Measurements from ENCODE around the gene XRCC6.
"Not testable (repeated sequence)": the region's sequence is repeated elsewhere in the genome, so short reads cannot be mapped to it uniquely, and the experiment has no call there.

XRCC6 gene

DNA sequence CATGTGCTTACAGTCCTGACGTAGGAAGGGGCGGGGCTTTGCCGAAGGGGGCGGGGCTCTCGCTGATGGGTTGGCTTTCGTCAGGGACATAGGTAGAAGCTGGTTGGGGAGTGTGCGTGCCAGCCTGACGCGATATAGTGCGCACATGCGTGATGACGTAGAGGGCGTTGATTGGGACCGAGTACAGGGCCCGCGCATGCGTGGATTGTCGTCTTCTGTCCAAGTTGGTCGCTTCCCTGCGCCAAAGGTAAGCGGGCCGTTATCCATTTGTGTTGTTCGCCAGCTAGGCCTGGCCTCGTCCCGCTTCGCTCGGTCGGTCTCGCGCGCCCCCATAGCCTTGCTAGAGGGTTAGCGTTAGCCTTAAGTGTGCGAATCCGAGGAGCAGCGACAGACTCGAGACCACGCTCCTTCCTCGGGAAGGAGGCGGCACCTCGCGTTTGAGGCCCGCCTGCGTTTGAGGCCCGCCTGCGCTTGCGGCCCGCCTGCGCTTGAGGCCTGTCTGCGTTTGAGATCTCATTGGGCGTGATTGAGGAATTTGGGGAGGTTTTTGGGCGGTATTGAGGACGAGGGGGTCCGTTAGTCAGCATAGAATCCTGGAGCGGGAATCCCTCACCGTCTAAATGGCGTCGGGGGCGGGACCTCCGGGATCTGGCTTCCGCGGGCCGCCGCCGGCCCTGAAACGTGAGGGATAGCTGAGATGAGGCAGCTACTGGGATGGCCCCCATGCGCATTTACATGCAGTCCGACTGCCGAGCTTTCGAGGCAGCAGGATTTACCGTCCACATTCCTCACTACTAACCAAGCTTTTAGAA, at the start of gene XRCC6:
Gene XRCC6 (plus strand): TSS at position 197 of the 812 bp plus-strand sequence. CDS start 710 bp downstream, outside the sequence.
- peak; percentile 99 to 100 (median 100) for DNase-seq (ENCODE audit: low read depth in 3 of 3)

DNA sequence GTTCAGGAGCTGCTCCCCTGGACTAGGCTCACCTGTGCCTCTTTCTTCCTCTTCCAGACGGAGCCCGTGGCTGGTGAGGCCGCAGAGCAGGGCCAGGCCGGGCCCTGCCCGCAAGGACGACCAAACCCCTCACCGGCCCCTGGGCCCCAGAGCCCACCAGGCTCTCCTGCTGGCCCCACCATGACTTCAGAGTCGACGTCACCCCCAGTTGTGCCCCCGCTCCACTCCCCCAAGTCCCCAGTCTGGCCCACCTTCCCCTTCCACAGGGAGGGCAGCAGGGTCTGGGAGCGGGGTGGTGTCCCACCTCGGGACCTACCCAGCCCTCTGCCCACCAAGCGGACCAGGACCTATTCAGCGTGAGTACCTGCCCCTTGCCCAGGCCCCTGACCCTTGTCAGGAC, 49.3 kb upstream of the XRCC6 start:
- DNase-seq (ENCODE audit: low read depth in 3 of 3), result no peak

DNA sequence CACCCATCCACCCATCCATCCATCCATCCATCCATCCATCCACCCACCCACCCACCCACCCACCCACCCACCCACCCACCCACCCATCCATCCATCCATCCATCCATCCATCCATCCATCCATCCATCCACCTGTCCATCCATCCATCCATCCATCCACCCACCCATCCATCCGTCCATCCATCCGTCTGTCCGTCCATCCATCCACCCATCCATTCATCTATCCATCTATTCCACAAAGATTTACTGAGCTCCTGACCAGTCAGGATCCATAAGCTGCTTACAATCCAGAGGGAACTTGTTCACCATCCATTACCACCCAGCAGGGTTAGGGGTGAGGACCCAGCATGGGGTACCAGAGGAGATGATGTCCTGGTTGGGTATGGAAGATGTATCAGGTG, 48.8 kb upstream of the XRCC6 start:
- DNase-seq (ENCODE audit: low read depth in 3 of 3), result not testable (repeated sequence)

DNA sequence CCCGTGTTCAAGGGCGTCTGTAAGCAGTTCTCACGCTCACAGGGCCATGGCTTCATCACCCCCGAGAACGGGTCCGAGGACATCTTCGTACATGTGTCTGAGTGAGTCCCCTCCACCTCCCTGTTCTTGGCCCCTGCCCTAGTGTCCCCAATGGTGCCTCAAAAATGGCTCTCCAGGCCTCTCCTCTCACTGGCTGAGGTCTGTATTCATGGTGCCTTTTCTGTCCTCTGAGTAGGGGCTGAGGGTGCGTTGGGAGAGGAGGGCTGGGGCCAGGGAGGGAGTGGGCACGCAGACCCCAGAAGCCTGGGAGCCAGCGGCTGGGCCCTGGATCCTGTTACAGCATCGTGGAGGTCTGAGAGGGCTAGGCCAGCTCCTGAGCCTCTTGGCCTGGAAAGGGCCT, 47.4 kb upstream of the XRCC6 start:
- DNase-seq (ENCODE audit: low read depth in 3 of 3), result no peak

DNA sequence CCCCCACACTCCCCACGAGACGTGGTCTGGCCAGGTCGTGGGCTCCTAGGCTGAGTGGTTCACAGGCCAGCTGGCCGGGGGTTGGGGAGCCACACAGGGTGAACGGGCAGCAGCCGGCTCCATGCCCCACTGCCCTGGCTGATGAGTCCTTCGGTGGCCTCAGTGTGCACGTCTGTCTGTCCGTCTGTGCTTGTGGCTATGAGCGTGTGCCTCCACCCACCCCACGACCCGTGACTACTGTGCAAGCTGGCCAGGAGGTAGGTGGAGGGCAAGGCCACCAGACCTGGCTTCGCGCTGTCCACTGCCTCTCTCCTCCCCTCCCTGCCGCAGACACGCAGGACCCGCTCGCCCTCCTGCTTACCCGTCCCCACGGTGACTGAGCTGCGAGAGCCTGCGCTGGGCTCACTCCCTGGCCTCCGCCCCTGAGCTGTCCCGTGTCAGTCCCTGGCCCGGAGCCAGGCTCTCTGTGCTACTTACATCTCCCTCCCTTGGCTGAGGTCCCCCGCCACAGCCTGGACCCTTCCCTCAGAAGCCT, 46.2 kb upstream of the XRCC6 start:
- DNase-seq (ENCODE audit: low read depth in 3 of 3), result no peak

DNA sequence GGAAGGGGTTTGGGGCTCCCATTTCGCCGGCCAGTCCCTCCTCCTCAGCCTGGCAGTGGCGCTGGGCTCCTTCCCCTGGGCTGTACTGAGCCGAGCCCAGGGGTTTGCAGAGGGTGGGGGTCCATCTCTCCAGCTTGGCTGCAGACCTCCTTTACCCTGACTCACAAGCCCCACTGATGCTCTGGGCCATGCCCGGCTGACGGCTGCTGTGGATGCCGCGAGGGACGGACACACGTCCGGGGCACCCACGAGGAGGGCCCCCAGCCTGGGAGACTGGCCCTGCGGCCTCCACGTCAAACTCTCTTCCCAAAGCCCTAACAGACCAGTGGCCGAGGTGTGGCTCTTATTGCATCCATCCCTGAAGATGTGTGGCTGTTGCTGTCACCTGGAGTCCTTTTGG, 45.6 kb upstream of the XRCC6 start:
- DNase-seq (ENCODE audit: low read depth in 3 of 3), result no peak

DNA sequence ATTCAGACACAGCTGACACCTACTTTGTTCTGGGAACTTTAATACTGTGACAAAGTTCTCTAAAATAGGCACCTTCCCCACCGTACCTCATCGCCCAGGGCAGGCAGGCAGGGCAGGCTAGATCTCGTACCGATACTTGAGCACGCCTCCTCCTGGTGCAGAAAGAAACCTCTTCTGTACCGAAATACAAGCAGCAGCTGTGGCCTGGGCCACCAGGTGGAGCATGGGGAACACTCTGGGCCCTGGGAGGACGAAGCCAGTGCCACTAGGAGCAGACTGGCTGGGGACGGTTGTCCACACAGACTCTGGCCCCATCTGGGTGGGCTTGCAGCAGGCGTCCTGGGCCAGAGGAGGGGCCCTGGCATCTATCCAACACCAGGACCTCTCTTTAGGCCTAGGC, 44.2 kb upstream of the XRCC6 start:
- DNase-seq (ENCODE audit: low read depth in 3 of 3), result no peak

DNA sequence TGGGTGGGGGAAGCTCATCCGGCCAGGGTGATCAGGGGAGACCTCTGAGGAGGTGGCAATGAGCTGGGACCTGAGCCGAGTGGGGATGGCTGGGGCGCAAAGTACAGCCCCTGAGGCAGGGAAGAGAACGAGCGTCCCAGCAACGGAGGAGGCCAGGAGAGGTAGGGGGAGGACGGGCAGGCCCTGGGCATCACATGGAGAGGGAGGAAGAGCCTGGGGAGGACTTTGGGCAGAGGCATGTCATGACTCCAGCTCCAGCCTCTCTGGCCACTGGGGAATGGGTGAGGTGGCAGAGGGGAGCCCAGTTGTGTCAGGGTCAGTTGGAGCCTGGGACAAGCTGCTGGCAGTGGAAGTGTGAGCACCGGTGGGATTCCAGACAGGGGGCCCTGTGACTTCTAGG, 43.0 kb upstream of the XRCC6 start:
- DNase-seq (ENCODE audit: low read depth in 3 of 3), result no peak

DNA sequence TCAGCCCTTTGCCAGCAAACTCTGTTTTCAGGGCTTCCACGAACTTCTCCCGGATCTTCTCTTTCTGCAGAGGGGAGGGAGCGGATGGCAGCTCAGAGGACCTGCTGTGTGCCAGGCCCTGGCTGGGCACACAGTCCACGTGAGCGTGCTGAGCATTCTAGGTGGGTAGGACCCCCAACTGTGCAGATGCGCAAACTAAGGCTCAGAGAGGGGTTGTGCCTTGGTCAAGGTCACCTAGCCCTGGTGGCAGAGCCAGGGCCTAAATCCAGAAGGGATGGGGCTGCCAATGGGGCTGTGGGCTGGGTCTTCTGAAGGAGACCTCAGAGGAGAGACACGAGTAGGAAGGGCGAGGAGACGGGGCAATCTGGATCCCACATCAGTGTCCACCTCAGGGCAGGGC, 42.3 kb upstream of the XRCC6 start:
- no peak for DNase-seq (ENCODE audit: low read depth in 3 of 3)

DNA sequence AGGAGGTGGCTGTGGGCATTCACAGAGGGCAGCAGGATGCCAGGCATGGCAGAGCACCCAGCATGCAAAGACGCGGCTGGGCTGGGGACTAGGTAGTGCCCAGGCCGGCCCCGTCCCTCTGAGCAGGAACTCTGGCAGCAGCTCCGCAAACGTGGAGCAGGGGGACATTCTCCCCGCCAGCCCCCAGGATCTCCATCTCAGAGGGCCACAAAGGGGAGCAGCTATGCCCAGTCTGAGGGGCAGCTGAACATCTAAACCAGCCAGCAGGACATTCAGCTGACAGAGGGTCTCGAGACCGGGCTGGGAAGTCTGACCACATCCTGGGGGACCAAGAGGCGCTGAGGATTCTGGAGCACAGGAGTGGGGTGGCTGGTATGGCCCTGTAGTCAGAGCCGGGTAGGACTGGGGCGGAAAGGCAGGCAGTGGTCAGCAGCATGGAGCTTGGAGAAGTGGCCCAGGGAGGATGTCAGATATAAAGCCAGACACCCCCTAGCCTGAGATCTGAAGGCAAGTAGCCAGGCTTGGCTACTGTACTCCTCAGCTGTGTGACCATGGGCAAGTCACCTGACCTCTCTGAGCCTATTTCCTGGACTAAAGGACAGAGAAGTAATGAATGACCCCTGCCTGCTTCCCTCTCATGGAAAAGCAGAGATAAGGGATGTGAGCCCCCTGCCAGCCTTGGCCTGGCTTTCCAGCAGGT, 41.6 kb upstream of the XRCC6 start:
- DNase-seq (ENCODE audit: low read depth in 3 of 3), result no peak

DNA sequence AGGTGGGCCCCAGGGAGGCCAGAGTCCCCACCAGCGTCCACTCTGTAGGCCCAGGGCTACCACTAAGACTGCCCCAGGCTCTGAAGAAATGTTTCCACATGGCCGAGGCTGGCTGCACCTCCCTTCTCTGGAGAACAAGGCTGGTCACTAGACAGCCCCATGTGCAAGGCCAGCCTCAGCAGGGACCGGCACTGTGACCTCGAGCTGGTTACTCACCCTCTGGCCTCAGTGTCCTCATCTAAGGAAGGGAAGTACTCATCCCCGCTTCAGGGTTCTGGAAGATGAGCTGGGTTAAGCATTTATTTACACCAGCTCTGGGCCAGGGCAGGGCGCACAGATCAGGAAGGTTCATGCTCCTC, 41.1 kb upstream of the XRCC6 start:
- DNase-seq (ENCODE audit: low read depth in 3 of 3), result no peak

DNA sequence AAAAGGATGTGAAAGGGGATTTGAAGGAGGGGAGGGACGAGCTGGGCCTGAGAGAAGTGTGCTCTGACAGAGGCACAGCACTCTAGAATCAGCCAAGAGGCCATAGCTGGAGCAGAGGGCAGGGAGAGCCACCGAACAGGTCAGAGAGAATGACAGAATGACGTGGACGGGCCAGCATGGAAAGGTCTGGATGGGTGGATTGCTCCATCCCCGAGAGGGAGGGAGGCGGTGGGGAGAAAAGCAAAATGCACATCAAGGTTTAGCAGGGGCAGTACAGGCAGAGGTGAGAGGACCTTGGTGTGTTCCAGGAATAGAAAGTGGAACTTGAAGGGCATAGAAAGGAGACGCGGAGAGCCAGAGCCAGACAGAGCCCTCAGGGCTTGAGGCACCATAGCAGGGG, 38.4 kb upstream of the XRCC6 start:
- DNase-seq (ENCODE audit: low read depth in 3 of 3), result no peak

DNA sequence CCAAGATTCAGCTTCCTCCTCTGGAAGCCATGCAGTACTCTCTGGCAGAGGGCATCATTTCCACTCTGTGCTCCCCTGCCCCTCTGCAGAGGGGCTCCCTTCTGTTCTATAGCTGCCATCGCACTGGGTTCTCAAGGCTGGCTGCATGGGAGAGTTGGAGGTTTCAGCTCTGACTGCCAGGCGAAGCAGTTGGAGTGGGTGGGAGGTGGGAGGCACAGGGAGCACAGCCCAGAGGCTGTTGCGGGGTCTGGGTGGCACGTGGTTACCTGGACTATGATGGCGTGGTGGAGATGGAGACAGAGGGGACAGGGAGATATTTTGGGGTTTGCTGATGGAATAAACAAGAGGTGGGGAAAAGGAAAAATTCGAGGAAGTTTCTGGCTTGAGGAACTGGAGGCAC, 36.2 kb upstream of the XRCC6 start:
- no peak for DNase-seq (ENCODE audit: low read depth in 3 of 3)

DNA sequence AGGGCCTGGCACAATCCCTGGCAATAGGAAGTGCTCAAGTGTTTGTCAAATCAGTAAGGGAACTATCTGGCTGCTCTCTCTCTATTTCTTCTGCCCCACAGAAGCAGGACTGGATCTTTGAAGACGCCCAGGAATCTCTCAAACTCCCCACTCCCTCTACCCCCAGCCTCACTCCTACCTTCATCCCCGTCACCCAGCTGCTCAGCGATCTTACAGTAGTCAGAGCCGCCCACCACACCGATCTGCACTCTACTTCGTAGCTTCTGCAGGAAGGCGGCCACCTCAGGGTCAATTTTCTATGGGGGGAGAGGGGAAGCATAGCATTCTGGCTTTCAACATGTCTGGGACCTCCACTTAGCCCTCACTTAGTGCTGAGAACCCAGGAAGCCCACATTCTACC, 35.2 kb upstream of the XRCC6 start:
- DNase-seq (ENCODE audit: low read depth in 3 of 3), result no peak

DNA sequence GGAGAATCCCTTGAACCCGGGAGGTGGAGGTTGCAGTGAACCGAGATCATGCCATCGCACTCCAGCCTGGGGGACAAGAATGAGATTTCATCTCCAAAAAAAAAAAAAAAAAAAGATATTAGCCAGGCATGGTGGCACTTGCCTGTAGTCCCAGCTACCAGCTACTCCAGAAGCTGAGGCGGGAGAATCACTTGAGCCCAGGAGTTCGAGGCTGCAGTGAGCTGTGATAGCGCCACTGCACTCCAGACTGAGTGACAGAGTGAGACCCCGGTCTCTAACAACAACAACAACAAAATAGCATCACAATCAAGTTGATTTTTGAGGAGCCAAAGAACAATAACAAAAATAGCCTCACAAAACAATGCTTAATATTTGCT, 33.8 kb upstream of the XRCC6 start:
- no peak for DNase-seq (ENCODE audit: low read depth in 3 of 3)

DNA sequence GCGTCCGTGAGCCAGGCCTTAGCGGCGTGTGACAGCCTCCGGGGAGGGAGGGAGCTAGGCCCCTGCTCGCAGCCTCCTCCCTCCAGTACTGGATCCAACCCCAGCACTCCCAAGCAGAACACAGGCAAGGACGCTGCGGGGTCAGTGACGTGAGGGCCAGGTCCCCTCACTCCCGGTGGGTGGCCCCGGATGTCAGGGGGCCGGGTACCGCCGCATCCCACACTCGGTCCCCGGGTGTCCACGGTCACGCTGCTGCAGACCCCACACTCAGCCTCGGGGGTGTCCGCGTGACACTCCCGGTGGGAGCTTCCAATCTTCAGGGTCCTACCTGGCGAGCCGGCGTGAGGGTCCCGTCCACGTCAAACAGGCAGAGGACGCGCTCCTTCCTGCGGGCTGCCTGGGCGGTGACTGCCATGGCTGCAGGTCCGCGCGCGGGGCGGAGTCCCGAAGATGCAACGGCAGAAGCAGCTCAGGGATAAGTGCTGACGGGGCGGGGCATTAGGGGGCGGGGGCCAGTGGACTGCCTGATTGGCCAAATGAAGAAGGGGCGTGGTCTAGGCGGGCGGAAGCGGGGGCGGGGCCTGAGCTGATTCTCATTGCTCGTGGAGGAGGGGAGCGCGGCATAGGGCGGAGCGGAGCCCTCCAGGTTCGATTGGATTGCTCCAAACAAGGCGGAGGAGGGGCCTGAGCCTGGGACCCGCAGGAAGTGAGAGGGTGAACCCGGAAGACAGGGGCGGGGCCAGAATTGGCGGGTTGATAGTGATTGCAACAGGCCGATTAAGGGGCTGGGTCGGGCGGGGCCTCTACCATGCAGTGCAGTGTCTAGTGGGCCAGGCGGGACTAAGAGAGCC, 31.5 kb upstream of the XRCC6 start, which contains the start of gene PMM1:
Gene PMM1 (minus strand): TSS at position 450 of the 851 bp plus-strand sequence. CDS start 35 bp downstream, at position 415.
- peak; percentile 100 for DNase-seq (ENCODE audit: low read depth in 3 of 3)

DNA sequence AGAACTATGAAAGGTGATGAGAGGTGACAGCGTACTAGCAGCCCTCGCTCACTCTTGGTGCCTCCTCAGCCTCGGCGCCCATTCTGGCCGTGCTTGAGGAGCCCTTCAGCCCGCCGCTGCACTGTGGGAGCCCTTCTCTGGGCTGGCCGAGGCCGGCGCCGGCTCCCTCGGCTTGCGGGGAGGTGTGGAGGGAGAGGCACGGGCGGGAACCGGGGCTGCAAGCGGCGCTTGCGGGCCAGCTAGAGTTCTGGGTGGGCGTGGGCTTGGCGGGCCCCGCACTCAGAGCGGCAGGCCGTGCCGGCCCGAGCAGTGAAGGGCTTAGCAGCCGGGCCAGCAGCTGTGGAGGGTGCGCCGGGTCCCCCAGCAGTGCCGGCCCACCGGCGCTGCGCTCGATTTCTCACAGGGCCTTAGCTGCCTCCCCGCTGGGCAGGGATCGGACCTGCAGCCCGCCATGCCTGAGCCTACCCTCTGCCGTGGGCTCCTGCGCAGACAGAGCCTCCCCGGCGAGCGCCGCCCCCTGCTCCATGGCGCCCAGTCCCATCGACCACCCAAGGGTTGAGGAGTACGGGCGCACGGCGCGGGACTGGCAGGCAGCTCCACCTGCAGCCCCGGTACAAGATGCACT, 27.6 kb upstream of the XRCC6 start:
- DNase-seq (ENCODE audit: low read depth in 3 of 3), result not testable (repeated sequence)

DNA sequence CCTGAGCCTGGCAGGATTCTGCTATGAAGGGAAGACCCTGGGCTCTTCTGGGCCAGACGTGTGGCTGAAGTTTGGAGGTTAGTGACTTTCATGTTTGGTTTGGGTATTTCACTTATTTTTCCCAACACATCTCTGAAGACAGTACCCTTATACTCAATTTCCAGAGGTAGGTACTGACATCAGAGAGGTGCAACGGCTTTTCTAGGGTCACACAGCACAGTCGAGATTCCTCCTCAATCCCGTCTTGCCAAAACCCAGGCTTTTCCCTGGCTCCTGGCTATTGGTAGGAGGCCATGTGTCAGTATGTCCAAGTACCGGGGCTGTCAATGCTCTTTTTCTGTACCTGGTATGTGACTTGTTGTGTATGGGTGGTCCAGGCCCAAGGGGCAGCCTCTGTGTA, 25.4 kb upstream of the XRCC6 start:
- DNase-seq (ENCODE audit: low read depth in 3 of 3), result no peak

DNA sequence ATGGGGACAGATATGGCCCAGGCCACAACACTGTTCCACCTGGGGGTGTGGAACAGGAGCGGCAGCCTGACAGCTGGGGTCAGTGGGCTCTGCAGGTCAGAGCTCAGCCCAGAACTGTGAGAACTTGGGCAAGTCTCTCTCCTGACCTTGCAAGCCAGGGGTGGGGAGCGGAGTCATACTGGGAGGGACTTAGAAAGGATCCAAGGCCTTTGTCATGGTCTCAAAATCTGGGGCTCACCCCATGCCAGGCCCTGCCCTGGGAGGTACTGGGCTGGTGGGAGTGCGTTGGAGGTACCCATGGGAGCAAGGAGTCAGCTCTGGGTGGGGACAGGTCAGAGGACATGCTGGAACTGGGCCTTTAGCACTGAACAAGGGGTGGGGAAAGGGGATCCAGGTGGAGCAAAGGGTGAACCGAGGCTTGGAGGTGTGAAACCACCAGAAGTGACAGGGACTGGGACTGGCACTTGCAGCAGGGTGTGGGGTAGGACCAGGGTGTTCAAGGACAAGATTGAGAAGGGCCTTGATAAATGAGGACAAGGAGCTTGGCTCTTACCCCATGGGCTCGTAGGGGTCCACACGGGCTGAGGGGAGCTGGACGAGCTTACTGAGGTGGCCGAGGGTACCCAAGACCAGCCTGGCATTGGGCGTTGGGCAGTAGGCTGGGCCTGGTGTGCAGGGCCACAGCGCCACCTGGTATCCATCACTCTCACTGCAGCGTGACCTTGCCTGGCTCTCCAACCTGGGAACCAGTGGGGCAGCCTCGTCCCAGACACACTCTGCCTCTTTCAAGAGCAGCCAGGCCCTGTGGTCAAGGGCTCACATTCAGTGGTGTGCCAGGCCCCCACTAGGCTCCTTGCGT, 24.1 kb upstream of the XRCC6 start:
- DNase-seq (ENCODE audit: low read depth in 3 of 3), result no peak

DNA sequence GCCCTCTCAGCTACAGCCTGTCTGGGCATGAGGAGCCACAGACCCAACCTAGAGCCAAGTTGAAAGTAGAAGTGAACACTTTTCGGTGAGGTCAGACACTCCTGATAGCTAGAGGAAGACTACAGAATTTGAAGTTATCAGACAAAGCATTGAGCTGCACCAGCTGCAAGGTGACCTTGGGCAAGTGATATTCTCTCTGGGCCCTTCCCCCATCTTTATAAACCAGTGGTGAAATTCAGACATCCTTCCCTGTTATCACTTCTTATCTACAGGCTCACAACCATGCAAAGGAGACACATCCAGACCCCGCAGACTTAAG, 23.5 kb upstream of the XRCC6 start:
- DNase-seq (ENCODE audit: low read depth in 3 of 3), result no peak

DNA sequence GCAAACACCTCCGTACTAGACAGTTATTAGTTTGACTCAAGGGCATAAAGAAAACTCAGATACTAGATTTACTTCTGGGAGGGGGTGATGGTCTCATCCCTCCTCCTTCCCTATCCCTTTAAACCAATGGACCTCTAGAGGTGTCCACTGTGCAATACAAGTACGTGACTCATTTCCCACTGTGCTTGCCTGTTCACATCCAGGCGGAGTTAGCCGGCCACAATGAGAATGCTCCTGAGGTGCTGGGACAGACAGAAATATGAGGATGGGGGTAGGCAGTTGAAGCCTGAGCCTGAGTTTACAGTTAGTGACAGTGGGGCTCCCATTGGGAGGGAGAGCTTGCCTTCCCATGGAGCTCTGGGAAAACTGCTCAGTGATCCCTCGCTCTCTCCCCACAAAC, 23.0 kb upstream of the XRCC6 start:
- no peak for DNase-seq (ENCODE audit: low read depth in 3 of 3)
